Parathyroid adenoma (tissue), 2 donors: ENCODE measurements around the gene PTPN2.
"Not testable (repeated sequence)": the region's sequence is repeated elsewhere in the genome, so short reads cannot be mapped to it uniquely, and the experiment has no call there.

Experiments used
- H2AFZ ChIP-seq: fragments of 300-600 bp; sonication (generic); one replicate; pipeline ENCODE4 v1.7.0; 2017; ENCODE audit warnings: antibody characterized with exemption, mild to moderate bottlenecking
- H3K27ac ChIP-seq: fragments of 300-600 bp; sonication (generic); one replicate; pipeline ENCODE4 v1.7.0; 2017
- H3K27me3 ChIP-seq: fragments of 300-600 bp; sonication (generic); one replicate; pipeline ENCODE4 v1.7.0; 2017; ENCODE audit warnings: low read length; ENCODE audit not compliant: control insufficient read depth, insufficient read depth
- H3K36me3 ChIP-seq: fragments of 300-600 bp; sonication (generic); one replicate; pipeline ENCODE4 v1.7.0; 2017; ENCODE audit warnings: low read length; ENCODE audit not compliant: control insufficient read depth, insufficient read depth
- H3K4me1 ChIP-seq: fragments of 300-600 bp; sonication (generic); one replicate; pipeline ENCODE4 v1.7.0; 2017; ENCODE audit warnings: control low read depth
- H3K4me2 ChIP-seq: fragments of 300-600 bp; sonication (generic); one replicate; pipeline ENCODE4 v1.7.0; 2017; ENCODE audit warnings: low read length
- H3K4me3 ChIP-seq: fragments of 300-600 bp; sonication (generic); one replicate; pipeline ENCODE4 v1.7.0; 2017; ENCODE audit warnings: low read depth, low read length
- H3K79me2 ChIP-seq: fragments of 300-600 bp; sonication (generic); one replicate; pipeline ENCODE4 v1.7.0; 2017; ENCODE audit warnings: control low read depth
- H3K9ac ChIP-seq: fragments of 300-600 bp; sonication (generic); one replicate; pipeline ENCODE4 v1.7.0; 2017; ENCODE audit warnings: mild to moderate bottlenecking
- H3K9me3 ChIP-seq: fragments of 300-600 bp; sonication (generic); one replicate; pipeline ENCODE4 v1.7.0; 2017; ENCODE audit warnings: low read length; ENCODE audit not compliant: control insufficient read depth
- TF ChIP-seq, protein P1 (sequence below): fragments of 300-600 bp; sonication (generic); IDR thresholded peaks from one replicate; pipeline ENCODE4 v1.7.0; 2017; ENCODE audit warnings: antibody characterized with exemption, mild to moderate bottlenecking
- donor health status: primary hyperparathyroidism.

Gene PTPN2

DNA sequence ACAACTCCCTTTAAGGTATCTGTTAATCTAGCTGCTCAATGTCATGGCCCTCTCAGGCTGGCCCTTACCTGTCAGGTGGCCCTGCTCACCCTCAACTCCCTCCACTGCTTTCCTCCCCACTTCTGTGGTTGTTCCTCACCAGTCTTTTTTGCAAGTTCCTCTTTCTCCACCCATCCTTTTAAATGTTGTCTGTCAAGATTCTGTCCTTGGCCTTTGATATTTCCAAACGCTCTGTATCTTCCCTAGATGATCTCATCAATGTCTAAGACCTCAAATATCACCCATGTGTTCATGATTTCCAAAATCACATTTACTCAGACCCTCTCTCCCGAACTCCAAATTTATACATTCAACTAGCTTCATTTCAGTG, 3.5 kb downstream of the PTPN2 start:
- H3K27me3 ChIP-seq = no peaks in the 10 kb centered on the region
- no peak overlapping the region for H3K9ac ChIP-seq
- peaks cover 51% of the 10 kb centered on the region for H3K79me2 ChIP-seq
- H3K27ac ChIP-seq = no peak overlapping the region
- no peaks in the 10 kb centered on the region for H3K36me3 ChIP-seq
- no peak overlapping the region for H2AFZ ChIP-seq
- peak overlapping the region; percentile 13 for H3K4me2 ChIP-seq
- peaks cover 18% of the 10 kb centered on the region for H3K4me1 ChIP-seq
- H3K9me3 ChIP-seq = no peaks in the 10 kb centered on the region
- H3K4me3 ChIP-seq = no peak overlapping the region
- TF ChIP-seq, protein P1, sequence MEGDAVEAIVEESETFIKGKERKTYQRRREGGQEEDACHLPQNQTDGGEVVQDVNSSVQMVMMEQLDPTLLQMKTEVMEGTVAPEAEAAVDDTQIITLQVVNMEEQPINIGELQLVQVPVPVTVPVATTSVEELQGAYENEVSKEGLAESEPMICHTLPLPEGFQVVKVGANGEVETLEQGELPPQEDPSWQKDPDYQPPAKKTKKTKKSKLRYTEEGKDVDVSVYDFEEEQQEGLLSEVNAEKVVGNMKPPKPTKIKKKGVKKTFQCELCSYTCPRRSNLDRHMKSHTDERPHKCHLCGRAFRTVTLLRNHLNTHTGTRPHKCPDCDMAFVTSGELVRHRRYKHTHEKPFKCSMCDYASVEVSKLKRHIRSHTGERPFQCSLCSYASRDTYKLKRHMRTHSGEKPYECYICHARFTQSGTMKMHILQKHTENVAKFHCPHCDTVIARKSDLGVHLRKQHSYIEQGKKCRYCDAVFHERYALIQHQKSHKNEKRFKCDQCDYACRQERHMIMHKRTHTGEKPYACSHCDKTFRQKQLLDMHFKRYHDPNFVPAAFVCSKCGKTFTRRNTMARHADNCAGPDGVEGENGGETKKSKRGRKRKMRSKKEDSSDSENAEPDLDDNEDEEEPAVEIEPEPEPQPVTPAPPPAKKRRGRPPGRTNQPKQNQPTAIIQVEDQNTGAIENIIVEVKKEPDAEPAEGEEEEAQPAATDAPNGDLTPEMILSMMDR = no peak

DNA sequence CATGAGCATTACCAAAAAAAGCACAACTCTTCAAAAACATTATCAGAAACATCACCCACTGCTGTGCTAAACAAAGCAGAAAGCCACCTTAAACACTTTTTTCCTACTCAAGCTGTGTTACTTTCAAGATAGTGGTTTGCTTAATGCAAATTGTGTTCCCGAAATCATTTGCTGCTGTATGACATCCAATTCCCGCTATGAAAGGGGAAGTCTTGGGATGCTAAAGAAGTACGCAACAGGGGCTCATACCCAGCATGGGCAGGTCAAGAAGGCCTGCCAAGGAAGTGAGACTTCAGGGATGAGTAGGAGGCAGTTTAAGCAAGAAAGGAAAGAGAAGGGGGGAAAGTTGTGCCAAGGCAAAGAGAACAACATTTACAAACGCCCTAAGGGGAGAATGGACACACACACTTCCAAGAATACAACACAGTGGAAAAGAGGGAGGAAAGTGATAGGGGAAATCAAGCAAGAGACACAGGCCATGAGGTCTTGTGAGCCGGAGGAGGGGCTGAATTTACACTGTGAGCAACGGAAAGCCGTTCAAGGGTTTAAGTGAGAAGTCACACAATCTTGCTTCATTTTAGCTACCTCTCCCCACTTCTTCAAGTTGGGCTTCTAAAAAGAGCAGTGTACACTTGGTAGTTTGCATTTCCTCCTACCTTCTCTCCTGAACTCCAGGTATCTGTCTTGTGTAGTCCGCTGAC, 4.0 kb downstream of the PTPN2 start:
- peaks cover 53% of the 10 kb centered on the region for H3K79me2 ChIP-seq
- TF ChIP-seq, protein P1 = no peak
- no peaks in the 10 kb centered on the region for H3K27me3 ChIP-seq
- H3K27ac ChIP-seq = no peak overlapping the region
- H3K9me3 ChIP-seq = no peaks in the 10 kb centered on the region
- peaks cover 18% of the 10 kb centered on the region for H3K4me1 ChIP-seq
- H3K4me2 ChIP-seq = peak overlapping the region; percentile 13
- H3K4me3 ChIP-seq = no peak overlapping the region
- no peak overlapping the region for H3K9ac ChIP-seq
- no peaks in the 10 kb centered on the region for H3K36me3 ChIP-seq
- no peak overlapping the region for H2AFZ ChIP-seq

GRCh38 chr18:12874992-12875391, 9.0 kb downstream of the PTPN2 start:
- H3K9me3 ChIP-seq, H3K4me1 ChIP-seq, H2AFZ ChIP-seq, H3K9ac ChIP-seq, H3K4me2 ChIP-seq, H3K4me3 ChIP-seq, H3K27me3 ChIP-seq, H3K36me3 ChIP-seq, H3K27ac ChIP-seq: not testable (repeated sequence)
- peaks cover 47% of the 10 kb centered on the region for H3K79me2 ChIP-seq

DNA sequence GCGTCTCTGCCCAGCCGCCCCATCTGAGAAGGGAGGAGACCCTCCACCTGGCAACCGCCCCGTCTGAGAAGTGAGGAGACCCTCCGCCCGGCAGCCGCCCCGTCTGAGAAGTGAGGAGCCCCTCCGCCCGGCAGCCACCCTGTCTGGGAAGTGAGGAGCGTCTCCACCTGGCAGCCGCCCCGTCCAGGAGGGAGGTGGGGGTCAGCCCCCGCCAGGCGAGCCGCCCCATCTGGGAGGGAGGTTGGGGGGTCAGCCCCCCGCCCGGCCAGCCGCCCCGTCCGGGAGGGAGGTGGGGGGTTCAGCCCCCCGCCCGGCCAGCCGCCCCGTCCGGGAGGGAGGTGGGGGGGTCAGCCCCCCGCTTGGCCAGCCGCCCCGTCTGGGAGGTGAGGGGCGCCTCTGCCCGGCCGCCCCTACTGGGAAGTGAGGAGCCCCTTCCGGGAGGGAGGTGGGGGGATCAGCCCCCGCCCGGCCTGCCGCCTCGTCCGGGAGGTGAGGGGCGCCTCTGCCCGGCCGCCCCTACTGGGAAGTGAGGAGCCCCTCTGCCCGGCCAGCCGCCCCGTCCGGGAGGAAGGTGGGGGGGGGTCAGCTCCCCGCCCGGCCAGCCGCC, 10.0 kb downstream of the PTPN2 start:
- not testable (repeated sequence) for H3K27me3 ChIP-seq, H3K27ac ChIP-seq, H3K4me1 ChIP-seq, H3K36me3 ChIP-seq, H3K9me3 ChIP-seq, H3K4me2 ChIP-seq, H3K9ac ChIP-seq, H2AFZ ChIP-seq, H3K4me3 ChIP-seq
- H3K79me2 ChIP-seq = peaks cover 44% of the 10 kb centered on the region

DNA sequence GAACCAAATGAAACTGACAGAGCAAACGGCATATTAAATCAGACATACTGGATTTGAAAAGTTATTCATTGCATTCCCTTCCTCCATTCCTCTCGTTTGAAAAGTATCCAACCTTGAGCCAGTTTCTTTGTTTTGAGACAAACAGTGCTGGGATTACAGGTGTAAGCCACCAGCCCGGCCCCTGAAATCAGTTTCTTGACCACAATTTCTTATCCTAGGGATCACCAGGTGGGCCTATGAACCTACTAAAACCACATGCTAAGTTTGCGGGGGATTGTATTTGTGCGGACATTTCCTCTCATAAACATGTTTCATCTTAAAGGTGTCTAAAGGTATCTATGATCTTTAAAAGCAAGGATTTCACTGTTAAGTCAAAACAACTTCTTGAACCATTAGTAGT, 11.6 kb downstream of the PTPN2 start:
- Histone ChIP-seq H3K27me3 (no peaks in the 10 kb centered on the region), H2AFZ (no peak overlapping the region), H3K27ac (no peak overlapping the region), H3K9ac (no peak overlapping the region), H3K4me1 (no peaks in the 10 kb centered on the region), H3K4me2 (no peak overlapping the region), H3K36me3 (no peaks in the 10 kb centered on the region), H3K79me2 (peaks cover 33% of the 10 kb centered on the region), H3K4me3 (no peak overlapping the region), H3K9me3 (no peaks in the 10 kb centered on the region)
- TF ChIP-seq, protein P1 = no peak
